Choroid plexus epithelial cell (primary cell): ENCODE data around the gene CALCR.

Experiments used
- DNase-seq: peaks from one replicate; pipeline ENCODE4 v3.0.0-alpha.2; 2010; ENCODE audit warnings: low read depth
- H3K4me3 ChIP-seq: 2 replicates; pipeline ENCODE4 v1.5.1; 2011; ENCODE audit warnings: low read depth, mild to moderate bottlenecking, control low read depth, low read length, moderate library complexity
- TF ChIP-seq, protein P1 (sequence below): conservative IDR thresholded peaks from 2 replicates; pipeline ENCODE4 v1.5.1; 2011; ENCODE audit warnings: low read depth, mild to moderate bottlenecking, control low read depth, inconsistent platforms, low read length, moderate library complexity

The CALCR gene

DNA sequence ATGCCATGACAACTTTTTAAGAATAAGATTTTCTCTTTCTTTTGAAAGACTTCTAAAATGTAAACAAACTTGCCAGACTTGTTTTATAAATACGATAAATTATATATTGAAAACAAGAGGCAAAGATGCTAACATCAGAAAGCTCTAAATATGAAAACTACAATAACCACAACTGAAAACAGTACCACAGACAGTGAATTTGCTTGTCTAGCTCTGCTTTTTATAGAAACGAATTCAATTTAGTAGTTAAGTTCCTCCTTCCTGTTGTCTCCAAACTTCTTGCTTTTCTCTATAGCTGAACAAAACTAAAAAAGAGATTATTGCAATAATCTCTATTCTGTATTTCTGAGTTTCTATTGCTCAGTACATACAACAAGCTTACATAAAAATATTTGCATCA, 147.4 kb downstream of the CALCR start:
- TF ChIP-seq, protein P1, sequence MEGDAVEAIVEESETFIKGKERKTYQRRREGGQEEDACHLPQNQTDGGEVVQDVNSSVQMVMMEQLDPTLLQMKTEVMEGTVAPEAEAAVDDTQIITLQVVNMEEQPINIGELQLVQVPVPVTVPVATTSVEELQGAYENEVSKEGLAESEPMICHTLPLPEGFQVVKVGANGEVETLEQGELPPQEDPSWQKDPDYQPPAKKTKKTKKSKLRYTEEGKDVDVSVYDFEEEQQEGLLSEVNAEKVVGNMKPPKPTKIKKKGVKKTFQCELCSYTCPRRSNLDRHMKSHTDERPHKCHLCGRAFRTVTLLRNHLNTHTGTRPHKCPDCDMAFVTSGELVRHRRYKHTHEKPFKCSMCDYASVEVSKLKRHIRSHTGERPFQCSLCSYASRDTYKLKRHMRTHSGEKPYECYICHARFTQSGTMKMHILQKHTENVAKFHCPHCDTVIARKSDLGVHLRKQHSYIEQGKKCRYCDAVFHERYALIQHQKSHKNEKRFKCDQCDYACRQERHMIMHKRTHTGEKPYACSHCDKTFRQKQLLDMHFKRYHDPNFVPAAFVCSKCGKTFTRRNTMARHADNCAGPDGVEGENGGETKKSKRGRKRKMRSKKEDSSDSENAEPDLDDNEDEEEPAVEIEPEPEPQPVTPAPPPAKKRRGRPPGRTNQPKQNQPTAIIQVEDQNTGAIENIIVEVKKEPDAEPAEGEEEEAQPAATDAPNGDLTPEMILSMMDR = no peak
- H3K4me3 ChIP-seq = no peak overlapping the region
- DNase-seq = no peak

DNA sequence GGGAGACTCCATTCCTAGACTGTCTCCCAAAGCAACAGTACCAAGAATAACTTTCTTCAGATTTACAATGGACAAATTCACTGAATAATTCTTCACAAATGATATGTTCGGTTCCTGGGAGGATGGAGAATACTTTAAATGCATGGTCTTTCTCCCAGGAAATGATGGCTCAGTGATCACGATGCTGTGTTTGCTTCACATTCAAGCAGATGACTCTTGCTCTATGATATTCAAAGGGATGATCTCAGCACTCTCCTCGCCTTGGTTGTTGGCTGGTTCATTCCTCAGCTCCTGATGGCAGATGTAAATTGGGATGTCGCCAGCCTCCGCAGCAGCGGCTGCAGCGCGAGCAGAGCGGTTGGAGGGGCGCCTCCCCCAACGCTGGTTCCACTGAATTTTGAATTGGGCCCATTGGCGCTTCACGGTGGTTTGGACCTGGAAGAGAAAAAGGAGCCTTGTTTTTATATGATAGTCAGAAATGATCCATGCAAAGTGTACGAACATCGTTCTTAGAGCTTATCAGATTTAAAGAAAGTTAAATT, 148.3 kb downstream of the CALCR start:
- no peak overlapping the region for H3K4me3 ChIP-seq
- TF ChIP-seq, protein P1 = no peak
- DNase-seq = no peak

DNA sequence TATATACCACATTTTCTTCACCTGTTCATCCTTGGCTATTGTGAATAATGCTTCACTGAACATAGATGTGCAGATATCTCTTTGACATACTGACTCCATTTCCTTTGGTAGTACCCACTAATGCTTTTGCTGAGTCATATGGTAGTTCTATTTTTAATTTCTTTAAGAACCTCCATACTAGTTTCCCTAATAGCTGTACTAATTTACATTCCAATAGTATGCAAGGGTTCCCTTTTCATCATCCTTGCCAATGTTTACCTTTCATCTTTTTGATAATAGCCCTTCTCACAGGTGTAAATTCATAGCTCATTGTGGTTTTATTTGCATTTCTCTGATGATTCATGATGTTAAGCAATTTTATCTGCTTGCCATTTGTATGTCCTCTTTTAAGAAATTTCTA, 159.9 kb downstream of the CALCR start:
- TF ChIP-seq, protein P1 = no peak
- DNase-seq = no peak
- no peak overlapping the region for H3K4me3 ChIP-seq

DNA sequence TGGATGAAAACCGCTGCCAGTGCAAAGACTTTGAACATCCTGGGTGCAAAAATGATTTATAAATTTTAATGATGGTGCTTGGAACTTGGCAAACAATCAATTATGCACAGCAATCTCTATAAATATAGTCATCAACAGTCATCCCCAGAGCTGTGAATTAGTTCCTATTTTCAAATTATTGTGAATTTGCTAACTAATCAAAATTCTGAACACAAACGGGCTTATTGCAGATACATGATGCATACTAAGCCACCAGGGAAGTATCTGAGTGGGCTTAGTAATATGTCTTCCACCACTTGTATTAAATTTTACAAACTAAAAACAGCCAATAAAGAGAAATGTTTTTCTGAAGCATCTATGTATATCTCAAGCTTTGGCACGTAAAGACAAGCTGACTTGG, 165.2 kb downstream of the CALCR start:
- no peak overlapping the region for H3K4me3 ChIP-seq
- TF ChIP-seq, protein P1 = no peak
- DNase-seq = no peak

DNA sequence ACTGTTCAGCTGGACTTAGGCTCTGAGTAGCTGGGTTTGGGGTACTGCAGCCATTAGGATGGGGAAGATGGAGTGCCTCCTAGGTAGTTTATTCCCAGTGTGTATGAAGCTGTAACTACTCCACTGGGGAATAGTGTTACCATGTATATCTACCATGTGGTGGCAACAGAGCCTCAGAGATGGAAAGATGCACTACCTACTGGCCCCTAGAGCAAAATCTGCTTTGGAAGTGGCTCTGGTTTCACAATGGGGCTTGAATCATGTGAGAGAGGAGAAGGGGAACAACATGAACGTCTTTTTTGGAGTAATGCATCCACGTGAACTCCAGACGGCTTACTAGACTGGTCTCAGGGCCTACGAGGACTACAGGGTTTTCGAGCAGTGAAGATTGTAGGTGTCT, 167.3 kb downstream of the CALCR start:
- H3K4me3 ChIP-seq = no peak overlapping the region
- DNase-seq = no peak
- TF ChIP-seq, protein P1 = no peak

DNA sequence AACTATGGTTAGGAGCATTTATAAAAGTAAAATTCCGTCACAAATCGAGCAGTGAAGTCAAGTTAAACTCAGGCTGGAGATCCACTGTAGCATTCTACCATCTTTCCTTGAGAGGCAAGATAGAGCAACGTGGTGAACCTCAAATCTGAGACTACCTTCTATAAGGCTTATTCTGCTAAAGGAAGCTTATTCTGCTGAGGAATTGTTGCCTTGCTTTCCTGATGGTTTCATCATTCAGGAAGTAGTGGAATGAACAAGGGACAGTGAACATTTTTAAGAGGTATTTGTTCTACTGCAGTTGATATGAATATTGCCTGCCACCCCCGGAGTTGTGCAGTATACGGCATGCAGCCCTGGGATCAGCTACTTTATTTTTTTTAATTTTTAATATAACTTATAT, 171.6 kb downstream of the CALCR start:
- TF ChIP-seq, protein P1 = no peak
- peak; percentile 3 for DNase-seq
- H3K4me3 ChIP-seq = no peak overlapping the region

DNA sequence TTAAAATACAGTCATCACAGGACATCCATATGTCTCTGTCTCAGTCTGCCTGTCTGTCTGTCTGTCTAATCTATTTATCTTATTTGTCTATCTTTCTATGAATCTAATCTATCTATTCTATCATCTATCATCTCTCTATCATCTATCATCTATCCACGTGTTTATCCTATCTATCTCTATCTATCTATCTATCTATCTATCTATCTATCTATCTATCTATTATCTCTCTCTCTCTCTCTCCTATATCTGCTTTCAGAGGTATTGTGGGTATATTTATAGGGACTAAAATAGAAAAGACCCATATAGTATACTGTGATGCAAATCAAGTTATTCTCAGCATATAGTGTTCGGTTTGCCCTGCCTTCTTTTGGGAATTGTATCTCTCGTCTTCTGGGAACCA, 174.9 kb downstream of the CALCR start:
- no peak for DNase-seq
- no peak overlapping the region for H3K4me3 ChIP-seq
- TF ChIP-seq, protein P1 = no peak
